ENCODE data around the gene ABLIM1.

The ABLIM1 gene

DNA sequence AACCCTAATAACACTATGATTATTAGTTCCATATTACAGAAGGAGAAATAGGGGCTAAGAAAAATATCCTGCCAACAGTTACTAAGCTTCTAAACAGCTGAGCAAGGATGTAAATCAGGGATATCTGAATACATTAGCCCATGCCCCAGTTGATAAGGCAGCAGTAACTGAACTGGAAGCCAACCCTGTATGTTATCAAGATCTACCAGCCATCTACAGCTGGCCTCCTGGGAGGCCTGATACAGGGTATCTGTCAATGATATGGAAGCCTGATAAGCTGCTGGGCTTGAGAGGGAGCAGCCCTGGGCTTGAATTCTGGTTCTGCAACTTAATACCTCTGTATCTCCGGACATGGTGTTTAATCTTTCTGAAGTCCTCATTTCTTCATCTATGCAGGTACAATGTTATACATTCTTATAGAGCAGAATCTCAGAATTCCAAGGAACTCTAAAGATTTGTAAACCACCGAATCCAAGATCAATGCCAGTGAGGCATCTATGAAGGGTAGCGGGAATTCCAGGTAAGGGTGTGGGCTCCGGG, 215.9 kb downstream of the ABLIM1 start:
- FAIRE-seq (no peak), DNase-seq (ENCODE audit: insufficient read length, low spot score) (no peak)
- TF ChIP-seq POLR2AphosphoS5 (IDR thresholded peaks at IDR 0.05; ENCODE audit: low read depth, low read length) (no peak), PAX5 (IDR thresholded peaks at IDR 0.05; ENCODE audit: insufficient read depth, low read length, severe bottlenecking) (no peak), SPI1 (IDR thresholded peaks at IDR 0.05; ENCODE audit: low read depth, low read length) (no peak), POLR2A (IDR thresholded peaks at IDR 0.05; ENCODE audit: low read depth, low read length) (no peak), POU2F2 (IDR thresholded peaks at IDR 0.05; ENCODE audit: low read depth, low read length) (no peak), TAF1 (IDR thresholded peaks at IDR 0.05; ENCODE audit: low read depth, low read length) (no peak)

DNA sequence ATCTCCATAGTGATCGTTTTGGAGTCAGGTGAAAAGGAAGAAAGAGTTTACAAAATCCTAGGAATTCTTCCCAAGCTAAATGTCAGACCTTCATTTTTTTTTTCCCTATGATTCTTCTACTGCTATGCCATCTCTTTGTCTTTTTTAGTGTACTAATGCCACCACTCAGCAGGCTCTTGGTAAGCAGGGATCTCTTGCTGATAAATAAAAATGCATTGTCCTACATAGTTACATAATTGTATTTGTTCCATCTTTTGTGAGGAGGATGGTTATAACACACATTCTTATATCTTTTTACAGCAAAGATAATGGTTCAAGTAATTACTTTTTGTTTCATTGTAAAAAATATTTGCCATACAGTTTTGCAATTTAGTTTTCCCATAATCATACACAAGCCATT, 217.0 kb downstream of the ABLIM1 start:
- DNase-seq (ENCODE audit: insufficient read length, low spot score) (no peak), FAIRE-seq (no peak)
- TF ChIP-seq TAF1 (IDR thresholded peaks at IDR 0.05; ENCODE audit: low read depth, low read length) = no peak
- TF ChIP-seq POU2F2 (IDR thresholded peaks at IDR 0.05; ENCODE audit: low read depth, low read length) = no peak
- no peak for TF ChIP-seq PAX5 (IDR thresholded peaks at IDR 0.05; ENCODE audit: insufficient read depth, low read length, severe bottlenecking)
- TF ChIP-seq POLR2AphosphoS5 (IDR thresholded peaks at IDR 0.05; ENCODE audit: low read depth, low read length) = no peak
- TF ChIP-seq SPI1 (IDR thresholded peaks at IDR 0.05; ENCODE audit: low read depth, low read length) = no peak

DNA sequence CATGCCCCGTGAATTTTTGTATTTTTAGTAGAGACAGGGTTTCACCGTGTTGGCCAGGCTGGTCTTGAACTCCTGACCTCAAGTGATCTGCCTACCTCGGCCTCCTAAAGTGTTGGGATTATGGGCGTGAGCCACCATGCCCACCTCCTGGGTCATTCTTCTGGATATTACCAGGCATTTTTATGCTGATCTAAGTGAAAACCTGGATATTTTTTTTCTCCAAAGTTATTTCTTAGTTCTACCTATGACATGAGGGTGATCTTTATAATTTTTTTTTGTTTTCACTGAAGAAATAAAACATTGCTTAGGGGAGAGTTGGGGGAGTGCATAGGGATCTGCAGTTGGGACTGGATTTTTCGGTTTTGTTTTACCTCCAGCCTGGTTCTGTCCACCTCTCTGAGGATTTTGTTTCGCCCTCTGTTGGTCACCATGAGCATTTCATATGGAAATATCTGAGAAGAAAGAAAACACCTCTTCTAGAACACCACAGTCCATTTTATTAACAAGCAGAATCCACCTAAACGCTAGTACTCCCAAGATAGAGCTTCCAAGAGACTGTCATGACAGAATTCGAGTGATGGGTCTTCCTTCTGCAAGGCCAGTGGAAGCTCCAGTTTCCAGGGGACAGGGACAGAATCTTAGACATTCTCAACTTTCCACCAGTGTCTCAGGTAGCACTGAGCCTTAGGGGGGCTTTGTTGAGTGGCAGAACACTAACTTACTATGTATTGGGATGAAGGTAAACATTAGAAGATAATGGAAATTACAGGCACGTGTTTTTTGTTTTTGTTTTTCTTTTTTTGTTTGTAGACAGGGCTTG, 220.4 kb downstream of the ABLIM1 start:
- FAIRE-seq = no peak
- TF ChIP-seq PAX5 (IDR thresholded peaks at IDR 0.05; ENCODE audit: insufficient read depth, low read length, severe bottlenecking) (no peak), POU2F2 (IDR thresholded peaks at IDR 0.05; ENCODE audit: low read depth, low read length) (no peak), POLR2AphosphoS5 (IDR thresholded peaks at IDR 0.05; ENCODE audit: low read depth, low read length) (no peak), TAF1 (IDR thresholded peaks at IDR 0.05; ENCODE audit: low read depth, low read length) (no peak), SPI1 (IDR thresholded peaks at IDR 0.05; ENCODE audit: low read depth, low read length) (no peak), POLR2A (IDR thresholded peaks at IDR 0.05; ENCODE audit: low read depth, low read length) (no peak)

DNA sequence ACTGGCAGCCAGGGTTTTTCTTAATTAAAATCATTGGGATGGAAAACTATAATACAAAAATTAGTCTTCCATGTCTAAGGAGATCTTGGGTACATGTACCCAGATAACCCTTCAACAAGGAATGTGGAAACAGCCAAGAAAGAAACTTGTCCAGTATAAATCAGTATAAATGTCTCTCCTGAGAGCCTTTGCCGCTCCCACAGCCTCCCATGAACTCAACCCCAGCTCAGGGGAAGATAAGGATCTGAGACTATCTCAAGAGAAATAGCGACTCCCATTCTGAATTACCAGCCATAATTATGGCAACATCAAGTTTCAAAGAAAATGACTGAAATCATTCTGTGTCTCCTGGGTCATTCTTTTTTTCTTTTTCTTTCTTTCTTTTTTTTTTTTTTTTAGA, 221.1 kb downstream of the ABLIM1 start:
- no peak for DNase-seq (ENCODE audit: insufficient read length, low spot score)
- FAIRE-seq = no peak
- TF ChIP-seq PAX5 (IDR thresholded peaks at IDR 0.05; ENCODE audit: insufficient read depth, low read length, severe bottlenecking) = no peak
- TF ChIP-seq POLR2A (IDR thresholded peaks at IDR 0.05; ENCODE audit: low read depth, low read length) = no peak
- TF ChIP-seq SPI1 (IDR thresholded peaks at IDR 0.05; ENCODE audit: low read depth, low read length) = no peak
- no peak for TF ChIP-seq POU2F2 (IDR thresholded peaks at IDR 0.05; ENCODE audit: low read depth, low read length)
- TF ChIP-seq POLR2AphosphoS5 (IDR thresholded peaks at IDR 0.05; ENCODE audit: low read depth, low read length) = no peak
- TF ChIP-seq TAF1 (IDR thresholded peaks at IDR 0.05; ENCODE audit: low read depth, low read length) = no peak

More for the DNA sequence above, 220.4 kb downstream of the ABLIM1 start:
- no peak for DNase-seq (ENCODE audit: insufficient read length, low spot score)

DNA sequence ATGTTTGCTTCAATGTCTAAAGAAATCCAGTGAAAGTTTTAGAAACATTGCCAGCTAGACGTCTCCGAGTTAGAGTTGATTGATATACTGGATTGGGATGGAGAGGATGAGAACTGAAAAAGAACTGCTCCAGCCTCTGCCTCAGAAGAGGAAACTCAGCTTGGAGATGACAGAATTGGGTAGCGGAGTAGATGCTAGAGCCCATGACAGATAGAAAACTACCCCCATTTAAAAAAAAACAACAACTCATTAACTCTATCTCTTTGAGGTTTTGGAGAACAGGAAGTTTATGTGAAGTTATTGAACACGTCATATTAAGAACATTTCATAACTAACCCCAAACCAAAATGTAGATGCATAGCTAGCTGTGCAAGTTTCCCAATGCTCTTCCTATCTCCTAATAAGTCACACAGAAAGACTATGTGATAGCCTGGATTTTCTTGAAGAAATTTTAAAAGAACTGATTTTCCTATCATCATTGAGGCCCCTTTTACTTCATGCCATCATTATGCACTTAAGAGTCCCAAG, 225.4 kb downstream of the ABLIM1 start:
- TF ChIP-seq POU2F2 (IDR thresholded peaks at IDR 0.05; ENCODE audit: low read depth, low read length) = no peak
- TF ChIP-seq POLR2AphosphoS5 (IDR thresholded peaks at IDR 0.05; ENCODE audit: low read depth, low read length) = no peak
- TF ChIP-seq POLR2A (IDR thresholded peaks at IDR 0.05; ENCODE audit: low read depth, low read length) = no peak
- no peak for TF ChIP-seq TAF1 (IDR thresholded peaks at IDR 0.05; ENCODE audit: low read depth, low read length)
- no peak for TF ChIP-seq SPI1 (IDR thresholded peaks at IDR 0.05; ENCODE audit: low read depth, low read length)
- no peak for TF ChIP-seq PAX5 (IDR thresholded peaks at IDR 0.05; ENCODE audit: insufficient read depth, low read length, severe bottlenecking)
- no peak for FAIRE-seq

DNA sequence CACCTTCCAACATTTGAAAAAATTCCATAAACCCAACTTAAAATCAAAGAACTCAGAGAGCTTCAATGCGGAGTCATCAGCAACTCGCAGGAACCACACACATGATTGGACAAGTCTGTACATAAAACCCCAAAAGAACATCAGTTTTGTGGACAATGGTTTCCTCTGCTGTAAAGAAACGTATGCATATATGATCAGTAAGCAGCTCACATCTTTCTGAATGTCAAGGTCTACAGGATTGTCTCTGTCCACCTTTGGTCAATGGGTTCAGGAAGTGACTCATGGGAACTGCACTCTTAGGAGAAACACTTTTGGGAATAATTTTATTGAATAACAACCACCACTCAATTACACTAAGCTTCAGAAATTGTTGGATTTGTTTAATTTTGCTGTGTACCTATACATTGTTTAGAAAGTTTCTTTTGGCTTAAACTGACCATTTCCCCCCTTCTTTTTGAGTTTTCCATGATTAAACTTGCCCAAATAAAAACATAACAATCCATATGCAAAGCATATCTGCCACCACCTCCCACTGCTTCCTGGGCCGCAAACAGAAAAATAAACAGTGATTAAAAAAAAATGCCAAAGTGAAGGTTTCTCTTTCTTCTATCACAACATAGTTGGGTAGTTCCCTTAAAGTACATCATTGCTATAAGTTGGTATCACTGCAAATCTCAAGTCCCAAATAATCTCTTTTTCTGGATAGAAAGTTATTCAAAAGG, 226.5 kb downstream of the ABLIM1 start:
- DNase-seq (ENCODE audit: insufficient read length, low spot score) (no peak), FAIRE-seq (no peak)
- TF ChIP-seq TAF1 (IDR thresholded peaks at IDR 0.05; ENCODE audit: low read depth, low read length) (no peak), POLR2A (IDR thresholded peaks at IDR 0.05; ENCODE audit: low read depth, low read length) (no peak), POU2F2 (IDR thresholded peaks at IDR 0.05; ENCODE audit: low read depth, low read length) (no peak), POLR2AphosphoS5 (IDR thresholded peaks at IDR 0.05; ENCODE audit: low read depth, low read length) (no peak), PAX5 (IDR thresholded peaks at IDR 0.05; ENCODE audit: insufficient read depth, low read length, severe bottlenecking) (no peak), SPI1 (IDR thresholded peaks at IDR 0.05; ENCODE audit: low read depth, low read length) (no peak)

More for the DNA sequence above, 225.4 kb downstream of the ABLIM1 start:
- DNase-seq (ENCODE audit: insufficient read length, low spot score) = no peak

DNA sequence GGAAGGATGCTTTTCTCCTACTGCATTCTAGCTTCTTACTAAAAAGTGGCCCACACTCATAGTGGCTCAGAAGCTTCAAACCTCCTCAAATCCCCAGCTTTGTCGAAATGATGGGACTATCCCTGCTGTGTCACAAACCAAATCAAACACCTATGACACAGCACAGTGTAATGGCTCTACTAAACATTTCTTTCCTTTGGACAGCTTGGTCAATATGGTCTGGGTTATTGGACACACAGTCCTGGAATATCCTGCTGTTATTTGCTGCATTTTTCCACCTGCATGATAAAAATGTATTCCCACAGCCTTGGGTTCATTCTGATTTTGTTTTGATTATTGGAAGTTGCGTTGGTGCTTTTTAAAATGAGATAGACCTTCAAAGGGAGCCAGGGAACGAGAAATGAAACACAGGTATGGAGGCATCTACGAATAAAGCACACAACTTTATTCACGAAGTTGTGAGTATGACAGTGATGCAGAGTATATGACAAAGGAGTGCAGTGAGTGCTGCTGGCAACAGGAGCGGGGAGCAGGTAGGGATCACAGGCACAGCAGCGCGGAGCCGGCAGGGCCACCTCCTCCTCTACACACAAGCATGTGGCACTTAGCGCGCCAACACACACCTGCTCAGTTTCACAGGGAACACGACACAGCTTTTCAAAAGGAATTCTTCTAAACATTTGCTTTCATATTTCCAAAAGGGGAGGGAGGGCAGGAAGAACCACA, 227.2 kb downstream of the ABLIM1 start:
- no peak for FAIRE-seq
- TF ChIP-seq POLR2A (IDR thresholded peaks at IDR 0.05; ENCODE audit: low read depth, low read length) (no peak), POLR2AphosphoS5 (IDR thresholded peaks at IDR 0.05; ENCODE audit: low read depth, low read length) (no peak), POU2F2 (IDR thresholded peaks at IDR 0.05; ENCODE audit: low read depth, low read length) (no peak), SPI1 (IDR thresholded peaks at IDR 0.05; ENCODE audit: low read depth, low read length) (no peak), PAX5 (IDR thresholded peaks at IDR 0.05; ENCODE audit: insufficient read depth, low read length, severe bottlenecking) (no peak), TAF1 (IDR thresholded peaks at IDR 0.05; ENCODE audit: low read depth, low read length) (no peak)
- DNase-seq (ENCODE audit: insufficient read length, low spot score) = no peak

DNA sequence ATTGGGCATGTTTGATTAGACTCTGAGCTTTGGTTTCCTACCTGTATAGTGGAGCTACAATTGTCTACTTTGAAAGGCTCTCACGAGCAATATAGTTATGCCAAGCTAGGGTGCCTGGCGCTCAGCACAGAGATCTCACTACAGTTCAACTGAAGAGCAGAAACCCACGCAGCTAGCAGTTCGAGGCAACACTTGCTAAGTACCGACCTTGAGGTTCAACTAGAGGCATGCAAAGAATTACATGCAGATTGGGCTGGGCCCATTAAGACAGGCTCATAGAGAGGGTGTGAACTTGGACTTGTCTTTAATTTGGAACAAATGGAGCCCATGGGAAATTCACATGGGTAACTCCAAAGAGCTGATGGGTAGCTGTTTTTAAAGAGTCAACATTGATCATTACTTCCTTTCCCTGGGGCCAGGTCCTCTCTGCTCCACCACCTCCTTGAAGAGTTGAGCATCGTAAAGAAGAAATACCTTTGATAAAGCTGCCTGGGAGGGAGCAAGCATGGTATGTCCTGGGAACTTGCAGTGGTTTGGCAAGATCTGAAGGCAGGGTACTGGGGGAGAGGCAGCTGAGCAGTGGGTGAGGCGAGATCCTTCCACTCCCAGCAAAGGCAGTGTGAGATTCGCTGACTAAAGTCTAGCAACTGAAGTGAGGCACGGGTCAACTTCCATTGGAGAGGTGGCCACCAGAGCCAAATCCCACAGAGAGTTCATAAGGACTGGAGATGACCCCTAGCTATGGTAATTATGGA, 228.3 kb downstream of the ABLIM1 start:
- TF ChIP-seq TAF1 (IDR thresholded peaks at IDR 0.05; ENCODE audit: low read depth, low read length) = no peak
- TF ChIP-seq POU2F2 (IDR thresholded peaks at IDR 0.05; ENCODE audit: low read depth, low read length) = no peak
- TF ChIP-seq PAX5 (IDR thresholded peaks at IDR 0.05; ENCODE audit: insufficient read depth, low read length, severe bottlenecking) = no peak
- no peak for TF ChIP-seq POLR2AphosphoS5 (IDR thresholded peaks at IDR 0.05; ENCODE audit: low read depth, low read length)
- no peak for TF ChIP-seq POLR2A (IDR thresholded peaks at IDR 0.05; ENCODE audit: low read depth, low read length)
- no peak for TF ChIP-seq SPI1 (IDR thresholded peaks at IDR 0.05; ENCODE audit: low read depth, low read length)
- DNase-seq (ENCODE audit: insufficient read length, low spot score) (no peak), FAIRE-seq (no peak)

Data from GM12891 (cell line).